Body of pancreas (tissue), 4 donors: Measurements from ENCODE around the gene SPPL2C.

Experiments
- POLR2A ChIP-seq, 3 donors: fragments of 450-650 bp; IDR thresholded peaks; one replicate each; pipeline ENCODE4 v1.6.1; 2016; ENCODE audit warnings: antibody characterized with exemption in 3 of 3, mild to moderate bottlenecking in 2 of 3
- TF ChIP-seq, protein P1 (sequence below), 7 experiments: fragments of 450-650 bp in 4 of 7; fragments of 200-600 bp in 3 of 7; sonication (generic) in 3 of 7; IDR thresholded peaks; one replicate each; pipeline ENCODE4 v1.5.1; 2016 to 2019; ENCODE audit warnings: antibody characterized with exemption in 7 of 7

DNA sequence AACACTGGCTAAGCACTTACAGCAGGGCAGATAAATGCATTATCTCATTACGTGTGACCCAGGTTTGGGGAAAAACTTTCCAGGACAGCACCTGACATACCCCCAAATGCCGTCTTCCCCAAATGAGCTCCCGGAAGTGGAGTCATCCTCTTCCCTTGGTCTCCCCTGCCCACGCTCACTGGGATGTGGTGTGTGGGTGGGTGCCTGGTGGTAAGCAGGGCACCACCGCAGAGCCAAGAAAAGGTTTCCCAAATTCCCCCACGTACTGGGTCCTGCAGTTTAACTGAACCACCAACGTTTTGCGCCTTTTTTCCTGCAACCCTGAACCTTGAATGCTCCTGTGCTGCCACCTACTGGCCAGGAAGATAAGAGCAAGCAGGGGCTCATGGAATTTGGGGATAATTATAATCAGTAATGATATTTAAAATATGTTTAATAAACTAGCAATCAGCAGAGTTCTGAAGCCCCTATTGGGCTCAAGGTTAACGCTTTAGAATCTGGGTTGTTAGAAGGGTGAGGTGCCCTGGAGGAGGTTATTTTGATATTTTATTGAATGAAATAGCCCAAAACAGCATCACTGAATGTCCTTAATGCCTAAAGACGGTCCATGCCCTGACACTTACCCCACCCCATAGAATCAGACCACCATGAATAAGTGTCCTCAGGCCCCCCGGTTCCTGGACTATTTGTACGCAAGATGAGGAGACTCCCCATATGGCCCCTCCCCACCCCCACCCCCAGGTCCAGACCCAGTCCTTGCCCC lies 8.0 kb downstream of the SPPL2C start:
- TF ChIP-seq, protein P1, sequence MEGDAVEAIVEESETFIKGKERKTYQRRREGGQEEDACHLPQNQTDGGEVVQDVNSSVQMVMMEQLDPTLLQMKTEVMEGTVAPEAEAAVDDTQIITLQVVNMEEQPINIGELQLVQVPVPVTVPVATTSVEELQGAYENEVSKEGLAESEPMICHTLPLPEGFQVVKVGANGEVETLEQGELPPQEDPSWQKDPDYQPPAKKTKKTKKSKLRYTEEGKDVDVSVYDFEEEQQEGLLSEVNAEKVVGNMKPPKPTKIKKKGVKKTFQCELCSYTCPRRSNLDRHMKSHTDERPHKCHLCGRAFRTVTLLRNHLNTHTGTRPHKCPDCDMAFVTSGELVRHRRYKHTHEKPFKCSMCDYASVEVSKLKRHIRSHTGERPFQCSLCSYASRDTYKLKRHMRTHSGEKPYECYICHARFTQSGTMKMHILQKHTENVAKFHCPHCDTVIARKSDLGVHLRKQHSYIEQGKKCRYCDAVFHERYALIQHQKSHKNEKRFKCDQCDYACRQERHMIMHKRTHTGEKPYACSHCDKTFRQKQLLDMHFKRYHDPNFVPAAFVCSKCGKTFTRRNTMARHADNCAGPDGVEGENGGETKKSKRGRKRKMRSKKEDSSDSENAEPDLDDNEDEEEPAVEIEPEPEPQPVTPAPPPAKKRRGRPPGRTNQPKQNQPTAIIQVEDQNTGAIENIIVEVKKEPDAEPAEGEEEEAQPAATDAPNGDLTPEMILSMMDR (IDR thresholded peaks at IDR 0.05): peak; percentile 77 to 94 (median 81)
- no peak for TF ChIP-seq POLR2A (IDR thresholded peaks at IDR 0.05)
